GM12878 (cell line): ENCODE measurements around the gene SEC24C.

Source experiments
- ASH2L ChIP-seq: fragments of 300-600, 200-600 bp; sonication (generic); IDR thresholded peaks from 2 replicates; pipeline ENCODE4 v1.6.1; 2017; ENCODE audit warnings: low read depth, mild to moderate bottlenecking, borderline replicate concordance
- CHD2 ChIP-seq: IDR thresholded peaks from 2 replicates; pipeline ENCODE4 v1.6.1; 2011; ENCODE audit warnings: low read depth, low read length, improper control_type of control experiment, borderline replicate concordance
- CREB1 ChIP-seq: IDR thresholded peaks from 2 replicates; pipeline ENCODE4 v1.6.1; 2012; ENCODE audit warnings: low read depth, mild to moderate bottlenecking, inconsistent platforms
- CTCF ChIP-seq, 3 experiments: IDR thresholded peaks in 2 of 3; conservative IDR thresholded peaks in 1 of 3; 2 replicates each; pipeline ENCODE4 v1.5.1; 2011; ENCODE audit warnings: low read depth in 3 of 3, low read length in 3 of 3, mild to moderate bottlenecking in 3 of 3, control low read depth in 2 of 3, moderate library complexity in 2 of 3, inconsistent platforms in 1 of 3, mixed read lengths in 1 of 3; ENCODE audit not compliant: control insufficient read depth in 2 of 3, insufficient read depth in 1 of 3; ENCODE audit errors: extremely low read depth in 1 of 3
- EZH2 ChIP-seq: IDR thresholded peaks from 2 replicates; pipeline ENCODE4 v1.6.1; 2012; ENCODE audit warnings: low read depth, mild to moderate bottlenecking, control low read depth, inconsistent platforms, low read length, borderline replicate concordance; ENCODE audit not compliant: control insufficient read depth
- IRF3 ChIP-seq: fragments of 450-650 bp; IDR thresholded peaks from 2 replicates; pipeline ENCODE4 v1.6.1; 2014; ENCODE audit warnings: mild to moderate bottlenecking
- NBN ChIP-seq: fragments of 450-650 bp; IDR thresholded peaks from 2 replicates; pipeline ENCODE4 v1.6.1; 2016
- POLR2A ChIP-seq: IDR thresholded peaks from 2 replicates; pipeline ENCODE4 v1.6.1; 2011; ENCODE audit warnings: low read depth, mild to moderate bottlenecking, low read length
- REST ChIP-seq: IDR thresholded peaks from 2 replicates; pipeline ENCODE4 v1.6.1; 2012; ENCODE audit warnings: mild to moderate bottlenecking, low read depth, low read length
- SIN3A ChIP-seq: IDR thresholded peaks from 2 replicates; pipeline ENCODE4 v1.6.1; 2012; ENCODE audit warnings: low read depth, low read length, improper control_type of control experiment
- SKIL ChIP-seq: fragments of 450-650 bp; IDR thresholded peaks from 2 replicates; pipeline ENCODE4 v1.6.1; 2017; ENCODE audit warnings: mild to moderate bottlenecking, low read depth, inconsistent platforms; ENCODE audit not compliant: poor library complexity, severe bottlenecking
- SMC3 ChIP-seq: IDR thresholded peaks from 2 replicates; pipeline ENCODE4 v1.6.1; 2011; ENCODE audit warnings: low read length, improper control_type of control experiment, borderline replicate concordance
- TAF1 ChIP-seq: IDR thresholded peaks from 2 replicates; pipeline ENCODE4 v1.6.1; 2011; ENCODE audit warnings: mild to moderate bottlenecking, low read depth, low read length, borderline replicate concordance
- TBL1XR1 ChIP-seq: IDR thresholded peaks from 2 replicates; pipeline ENCODE4 v1.6.1; 2012; ENCODE audit warnings: low read depth, low read length, improper control_type of control experiment

GRCh38 chr10:73743327-73743904 is 756 bp upstream of the SEC24C start:
- TF ChIP-seq SKIL = no peak
- no peak for TF ChIP-seq EZH2
- no peak for TF ChIP-seq CREB1
- no peak for TF ChIP-seq SIN3A
- TF ChIP-seq POLR2A = no peak
- TF ChIP-seq TBL1XR1 = no peak
- TF ChIP-seq TAF1 = no peak
- TF ChIP-seq CTCF (IDR thresholded peaks at IDR 0.05 in 2 of 3, conservative IDR thresholded peaks at IDR 0.05 in 1 of 3; ENCODE audit: control insufficient read depth in 2 of 3, extremely low read depth in 1 of 3, insufficient read depth in 1 of 3, low read depth in 3 of 3, low read length in 3 of 3) = no peak
- no peak for TF ChIP-seq SMC3
- TF ChIP-seq IRF3 = no peak
- TF ChIP-seq CHD2 = no peak
- no peak for TF ChIP-seq REST
- TF ChIP-seq ASH2L = no peak
- TF ChIP-seq NBN = no peak
